ENCODE measurements around the gene CAPS. TPM values are rescaled to one million over a fixed set of nuclear protein-coding genes. Genes with fewer than 3 reads are reported as not detected.
A peak's percentile ranks its signal among the peaks of the same experiment; 100 is the strongest.

CAPS gene
- total and polyA plus RNA-seq, 5 donors from 2014 or later, result 1.2 to 38.8 (median 2.9) TPM

DNA sequence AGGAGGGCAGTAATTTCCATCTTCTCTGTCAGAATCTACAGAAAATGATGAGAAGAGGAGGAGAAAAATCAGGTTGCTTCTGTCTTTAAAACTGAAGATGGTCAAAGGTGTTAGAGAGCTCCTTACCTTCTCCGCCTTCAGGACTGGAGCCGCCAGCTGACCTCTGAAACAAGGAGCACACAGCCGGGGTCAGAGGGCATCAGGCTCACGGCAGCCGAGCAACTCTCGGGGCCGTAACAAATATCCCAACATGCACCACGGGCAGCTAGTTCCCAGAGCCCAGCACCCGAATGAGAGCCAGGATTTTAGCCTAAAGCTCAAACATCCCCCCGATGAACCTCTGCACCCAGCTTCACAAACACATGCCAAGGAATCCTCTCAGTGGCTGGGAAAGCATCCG lies 27.6 kb downstream of the CAPS start:
- Mint-ChIP-seq H3K4me3 (no peak overlapping the region), H3K36me3 (peaks cover 23% of the 10 kb centered on the region), H3K27me3 (no peaks in the 10 kb centered on the region), H3K9me3 (no peaks in the 10 kb centered on the region), H3K27ac (peak overlapping the region in 2 of 3 donors; percentile 36 to 69), H3K4me1 (peaks cover 0 to 44% (median 21%) of the 10 kb centered on the region in 4 donors)
- peaks cover 6% of the 10 kb centered on the region for H3K4me1 ChIP-seq (ENCODE audit: control insufficient read depth, insufficient read depth, low read length, poor library complexity, severe bottlenecking)
- H3K36me3 ChIP-seq (ENCODE audit: control insufficient read depth, insufficient read depth, low read length), result peaks cover 53% of the 10 kb centered on the region
- no peaks in the 10 kb centered on the region for H3K27me3 ChIP-seq (ENCODE audit: control insufficient read depth, insufficient read depth, low read length)
- no peak for DNase-seq
- H3K9me3 ChIP-seq (ENCODE audit: control insufficient read depth in 2 of 2, low read length in 2 of 2), result no peaks in the 10 kb centered on the region
- ATAC-seq (ENCODE audit: low read depth in 2 of 2), result no peak
- H3K27ac ChIP-seq (ENCODE audit: insufficient read depth, low read length, poor library complexity, severe bottlenecking), result no peak overlapping the region
- H3K4me3 ChIP-seq (ENCODE audit: low read depth, low read length), result no peak overlapping the region

DNA sequence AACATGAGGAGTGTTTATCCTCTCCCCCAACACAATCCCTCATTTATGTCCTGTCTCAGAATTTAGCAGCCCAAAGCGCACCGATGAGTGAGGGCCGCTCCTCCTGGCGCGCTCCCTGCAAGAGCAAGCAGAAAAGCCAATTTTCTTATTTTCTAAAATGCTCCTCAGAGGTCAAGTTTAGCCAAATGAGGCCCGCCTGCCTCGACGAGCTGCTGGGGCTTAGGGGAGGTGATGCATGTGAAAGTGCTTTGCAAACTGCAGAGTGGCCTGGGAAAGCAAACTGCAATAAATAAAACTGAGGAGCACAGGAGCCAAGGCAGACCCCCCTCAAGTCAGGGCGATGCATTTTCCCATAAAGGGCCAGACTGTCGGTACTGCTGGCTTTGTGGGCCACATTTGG lies 29.0 kb downstream of the CAPS start:
- ATAC-seq (ENCODE audit: low read depth in 2 of 2), result no peak
- H3K27me3 ChIP-seq (ENCODE audit: control insufficient read depth, insufficient read depth, low read length), result no peaks in the 10 kb centered on the region
- H3K4me3 ChIP-seq (ENCODE audit: low read depth, low read length), result no peak overlapping the region
- no peaks in the 10 kb centered on the region for H3K9me3 Mint-ChIP-seq
- peaks cover 41% of the 10 kb centered on the region for H3K36me3 ChIP-seq (ENCODE audit: control insufficient read depth, insufficient read depth, low read length)
- H3K9me3 ChIP-seq (ENCODE audit: control insufficient read depth in 2 of 2, low read length in 2 of 2), result no peaks in the 10 kb centered on the region
- H3K4me1 ChIP-seq (ENCODE audit: control insufficient read depth, insufficient read depth, low read length, poor library complexity, severe bottlenecking), result peaks cover 19% of the 10 kb centered on the region
- peak overlapping the region in 1 of 3 donors; percentile 88 for H3K27ac Mint-ChIP-seq
- H3K27me3 Mint-ChIP-seq, result no peaks in the 10 kb centered on the region
- peaks cover 16% of the 10 kb centered on the region for H3K36me3 Mint-ChIP-seq
- H3K4me1 Mint-ChIP-seq, result peaks cover 0 to 53% (median 28%) of the 10 kb centered on the region in 4 donors
- DNase-seq, result no peak
- no peak overlapping the region for H3K4me3 Mint-ChIP-seq
- no peak overlapping the region for H3K27ac ChIP-seq (ENCODE audit: insufficient read depth, low read length, poor library complexity, severe bottlenecking)

DNA sequence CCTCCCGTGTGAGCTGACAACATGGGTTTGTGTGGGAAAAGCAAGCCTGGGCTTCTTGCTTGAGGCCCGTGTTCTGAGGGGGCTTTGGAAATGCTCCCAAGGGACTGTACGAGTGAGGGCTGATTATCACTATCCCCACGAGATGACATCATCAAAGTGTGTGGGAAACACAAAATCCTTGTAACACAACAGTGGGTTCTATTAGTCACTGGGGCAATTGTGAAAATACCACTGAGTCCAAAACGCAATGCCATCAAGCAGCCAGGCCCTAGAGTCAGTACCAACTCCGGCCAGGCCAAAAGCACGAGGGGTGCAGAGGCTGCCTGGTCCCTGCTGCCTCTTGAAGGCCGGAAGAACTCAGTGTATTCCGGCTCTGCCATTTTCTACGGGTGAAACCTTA lies 29.6 kb downstream of the CAPS start:
- H3K9me3 Mint-ChIP-seq, result no peaks in the 10 kb centered on the region
- Histone ChIP-seq H3K4me1 (ENCODE audit: control insufficient read depth, insufficient read depth, low read length, poor library complexity, severe bottlenecking) (peaks cover 25% of the 10 kb centered on the region), H3K36me3 (ENCODE audit: control insufficient read depth, insufficient read depth, low read length) (peaks cover 40% of the 10 kb centered on the region), H3K9me3 (ENCODE audit: control insufficient read depth in 2 of 2, low read length in 2 of 2) (no peaks in the 10 kb centered on the region), H3K27me3 (ENCODE audit: control insufficient read depth, insufficient read depth, low read length) (no peaks in the 10 kb centered on the region), H3K27ac (ENCODE audit: insufficient read depth, low read length, poor library complexity, severe bottlenecking) (no peak overlapping the region), H3K4me3 (ENCODE audit: low read depth, low read length) (no peak overlapping the region)
- peak overlapping the region in 2 of 3 donors; percentile 20 to 46 for H3K27ac Mint-ChIP-seq
- H3K27me3 Mint-ChIP-seq, result no peaks in the 10 kb centered on the region
- H3K36me3 Mint-ChIP-seq, result peaks cover 18% of the 10 kb centered on the region
- no peak for DNase-seq
- peaks cover 0 to 59% (median 32%) of the 10 kb centered on the region in 4 donors for H3K4me1 Mint-ChIP-seq
- H3K4me3 Mint-ChIP-seq, result peak overlapping the region in 1 of 4 donors; percentile 38
- ATAC-seq (ENCODE audit: low read depth in 2 of 2), result no peak

DNA sequence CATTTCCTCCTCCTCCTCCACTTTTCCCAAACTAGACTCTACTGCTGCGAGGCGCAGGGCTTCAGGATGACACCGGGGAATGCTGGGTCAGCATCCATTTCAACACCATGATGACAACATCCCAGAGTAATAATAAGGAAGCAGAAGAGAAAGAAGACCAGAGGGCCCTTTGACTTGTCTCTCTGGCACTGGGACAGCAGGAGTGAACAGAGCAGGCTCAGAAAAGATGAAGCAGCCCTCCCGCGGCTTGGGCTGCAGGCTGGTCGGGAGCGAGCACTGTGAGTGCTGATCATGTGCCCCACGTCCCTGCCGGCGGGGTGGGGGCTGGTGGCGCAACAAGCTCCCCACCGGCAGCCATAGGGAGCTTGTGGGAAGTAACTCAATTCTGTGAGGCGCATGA lies 33.4 kb downstream of the CAPS start:
- no peak for DNase-seq
- Mint-ChIP-seq H3K36me3 (peaks cover 13% of the 10 kb centered on the region), H3K27ac (peak overlapping the region; percentile 92 to 96 (median 94)), H3K27me3 (no peaks in the 10 kb centered on the region), H3K4me1 (peaks cover 19 to 92% (median 62%) of the 10 kb centered on the region in 4 donors), H3K4me3 (peak overlapping the region in 3 of 4 donors; percentile 26 to 90 (median 47)), H3K9me3 (no peaks in the 10 kb centered on the region)
- Histone ChIP-seq H3K36me3 (ENCODE audit: control insufficient read depth, insufficient read depth, low read length) (peaks cover 15% of the 10 kb centered on the region), H3K27me3 (ENCODE audit: control insufficient read depth, insufficient read depth, low read length) (no peaks in the 10 kb centered on the region), H3K9me3 (ENCODE audit: control insufficient read depth in 2 of 2, low read length in 2 of 2) (no peaks in the 10 kb centered on the region), H3K27ac (ENCODE audit: insufficient read depth, low read length, poor library complexity, severe bottlenecking) (peak overlapping the region; percentile 42), H3K4me3 (ENCODE audit: low read depth, low read length) (no peak overlapping the region), H3K4me1 (ENCODE audit: control insufficient read depth, insufficient read depth, low read length, poor library complexity, severe bottlenecking) (peaks cover 63% of the 10 kb centered on the region)
- no peak for ATAC-seq (ENCODE audit: low read depth in 2 of 2)

DNA sequence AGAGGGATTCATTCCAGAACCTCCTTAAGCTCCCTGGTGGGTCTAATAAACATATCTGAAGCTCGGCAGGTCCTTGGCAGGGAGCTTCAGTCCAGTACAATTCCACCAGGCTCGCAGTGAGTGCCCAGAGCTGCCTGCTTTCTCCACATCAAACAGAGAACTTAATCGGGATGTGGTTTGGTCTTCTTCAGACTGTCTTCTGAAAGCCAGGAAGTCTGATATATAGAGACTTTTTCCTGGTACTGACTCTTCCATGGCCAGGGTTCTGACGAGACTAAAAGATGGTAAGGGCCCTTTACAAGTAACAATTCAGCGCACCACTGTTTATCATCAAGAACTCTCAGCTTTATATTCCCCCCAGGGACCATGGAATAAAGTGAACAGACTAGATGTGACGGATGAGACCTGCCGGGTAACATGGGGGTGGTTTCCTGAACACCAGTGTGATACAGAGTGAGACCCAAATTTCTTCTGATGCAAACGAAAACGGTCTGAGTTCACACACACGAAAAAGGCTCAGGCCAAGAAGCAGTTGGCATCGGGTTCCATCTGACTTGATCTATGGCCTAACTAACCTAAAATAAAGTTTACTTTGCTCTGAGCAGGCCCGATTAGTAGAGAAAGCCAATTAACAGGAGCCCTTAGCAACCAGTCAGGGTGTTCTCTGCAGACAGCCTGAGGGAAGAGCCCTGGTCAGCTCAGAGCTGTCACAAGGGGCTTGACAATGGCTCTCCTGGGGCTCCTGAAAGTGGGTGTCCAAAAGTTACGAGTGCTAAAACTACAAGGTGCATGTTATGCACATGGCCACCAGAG lies 34.9 kb downstream of the CAPS start:
- H3K27me3 ChIP-seq (ENCODE audit: control insufficient read depth, insufficient read depth, low read length), result no peaks in the 10 kb centered on the region
- H3K27me3 Mint-ChIP-seq, result no peaks in the 10 kb centered on the region
- peak overlapping the region; percentile 83 to 94 (median 88) for H3K4me3 Mint-ChIP-seq
- H3K9me3 Mint-ChIP-seq, result no peaks in the 10 kb centered on the region
- H3K4me1 Mint-ChIP-seq, result peaks cover 29 to 95% (median 69%) of the 10 kb centered on the region in 4 donors
- peaks cover 78% of the 10 kb centered on the region for H3K4me1 ChIP-seq (ENCODE audit: control insufficient read depth, insufficient read depth, low read length, poor library complexity, severe bottlenecking)
- peak overlapping the region; percentile 65 for H3K4me3 ChIP-seq (ENCODE audit: low read depth, low read length)
- DNase-seq, result peak in 1 of 3 donors; percentile 34
- no peaks in the 10 kb centered on the region for H3K9me3 ChIP-seq (ENCODE audit: control insufficient read depth in 2 of 2, low read length in 2 of 2)
- H3K36me3 ChIP-seq (ENCODE audit: control insufficient read depth, insufficient read depth, low read length), result peaks cover 12% of the 10 kb centered on the region
- H3K27ac Mint-ChIP-seq, result peak overlapping the region; percentile 94 to 99 (median 97)
- peak overlapping the region; percentile 72 for H3K27ac ChIP-seq (ENCODE audit: insufficient read depth, low read length, poor library complexity, severe bottlenecking)
- ATAC-seq (ENCODE audit: low read depth in 2 of 2), result no peak
- H3K36me3 Mint-ChIP-seq, result peaks cover 13% of the 10 kb centered on the region

DNA sequence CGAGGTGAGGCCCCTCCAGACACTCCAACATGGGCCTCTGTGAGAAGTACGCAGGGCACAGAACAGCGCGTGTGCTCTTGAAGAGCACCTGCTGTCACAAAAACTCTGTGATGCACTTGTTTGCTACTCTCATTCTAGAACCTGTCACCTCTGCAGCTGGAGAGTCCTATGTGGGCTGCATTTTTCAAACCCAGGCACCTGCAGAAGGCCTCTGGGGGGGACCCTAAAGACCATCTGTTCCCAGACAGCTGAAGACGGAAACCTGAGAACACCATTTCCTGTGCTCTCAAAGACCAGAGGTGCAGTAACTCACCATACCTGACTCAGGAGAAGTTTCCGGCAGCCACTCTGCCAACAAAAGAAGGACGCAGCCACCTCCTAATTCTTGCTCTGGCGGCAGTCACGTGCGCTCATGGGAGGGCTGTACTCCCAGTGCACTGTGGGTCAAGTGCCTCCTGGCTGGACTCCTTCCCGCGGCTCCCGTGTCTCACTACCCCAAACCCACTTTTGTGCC lies 35.8 kb downstream of the CAPS start:
- H3K4me3 ChIP-seq (ENCODE audit: low read depth, low read length), result peak overlapping the region; percentile 65
- H3K27ac ChIP-seq (ENCODE audit: insufficient read depth, low read length, poor library complexity, severe bottlenecking), result peak overlapping the region; percentile 72
- peaks cover 87% of the 10 kb centered on the region for H3K4me1 ChIP-seq (ENCODE audit: control insufficient read depth, insufficient read depth, low read length, poor library complexity, severe bottlenecking)

DNA sequence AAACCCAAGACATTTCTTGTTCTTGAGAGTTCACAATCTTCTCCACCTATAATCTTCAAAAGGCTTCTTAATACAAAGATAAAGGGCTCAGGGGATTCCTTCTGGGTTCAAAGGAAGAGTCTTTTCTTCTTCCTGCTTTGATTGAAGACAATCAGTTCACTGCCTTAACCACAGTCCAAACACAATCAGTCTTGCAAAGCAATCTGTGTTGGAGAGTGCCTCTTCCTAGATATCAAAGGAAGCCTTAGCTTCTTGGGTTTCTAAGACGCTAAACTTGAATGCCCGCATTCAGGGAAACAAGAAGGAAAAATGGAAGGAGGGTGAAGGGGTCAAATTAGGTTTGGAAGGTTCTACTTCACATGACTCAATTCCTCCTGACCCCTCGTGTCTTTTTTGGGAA lies 36.7 kb downstream of the CAPS start:
- Mint-ChIP-seq H3K27ac (peak overlapping the region; percentile 94 to 99 (median 97)), H3K4me1 (peaks cover 35 to 97% (median 69%) of the 10 kb centered on the region in 4 donors), H3K4me3 (peak overlapping the region; percentile 68 to 90 (median 84)), H3K9me3 (no peaks in the 10 kb centered on the region), H3K36me3 (peaks cover 6% of the 10 kb centered on the region), H3K27me3 (no peaks in the 10 kb centered on the region)
- no peaks in the 10 kb centered on the region for H3K27me3 ChIP-seq (ENCODE audit: control insufficient read depth, insufficient read depth, low read length)
- ATAC-seq (ENCODE audit: low read depth in 2 of 2) (no peak), DNase-seq (no peak)
- peaks cover 3% of the 10 kb centered on the region for H3K36me3 ChIP-seq (ENCODE audit: control insufficient read depth, insufficient read depth, low read length)
- peak overlapping the region; percentile 65 for H3K4me3 ChIP-seq (ENCODE audit: low read depth, low read length)
- no peaks in the 10 kb centered on the region for H3K9me3 ChIP-seq (ENCODE audit: control insufficient read depth in 2 of 2, low read length in 2 of 2)
- H3K27ac ChIP-seq (ENCODE audit: insufficient read depth, low read length, poor library complexity, severe bottlenecking), result peak overlapping the region; percentile 72
- peaks cover 96% of the 10 kb centered on the region for H3K4me1 ChIP-seq (ENCODE audit: control insufficient read depth, insufficient read depth, low read length, poor library complexity, severe bottlenecking)

More for the DNA sequence above, 35.8 kb downstream of the CAPS start:
- peaks cover 10% of the 10 kb centered on the region for H3K36me3 ChIP-seq (ENCODE audit: control insufficient read depth, insufficient read depth, low read length)
- Mint-ChIP-seq H3K4me3 (peak overlapping the region; percentile 83 to 94 (median 88)), H3K36me3 (peaks cover 13% of the 10 kb centered on the region), H3K27me3 (no peaks in the 10 kb centered on the region), H3K9me3 (no peaks in the 10 kb centered on the region), H3K4me1 (peaks cover 35 to 98% (median 73%) of the 10 kb centered on the region in 4 donors), H3K27ac (peak overlapping the region; percentile 94 to 99 (median 97))
- ATAC-seq (ENCODE audit: low read depth in 2 of 2), result peak; percentile 73 to 80
- DNase-seq, result peak; percentile 15 to 77 (median 58)
- H3K27me3 ChIP-seq (ENCODE audit: control insufficient read depth, insufficient read depth, low read length), result no peaks in the 10 kb centered on the region
- H3K9me3 ChIP-seq (ENCODE audit: control insufficient read depth in 2 of 2, low read length in 2 of 2), result no peaks in the 10 kb centered on the region
